Epidermal melanocyte (primary cell): ENCODE data around the gene MTA1.

ENCODE experiments used
- DNase-seq: peaks from one replicate; pipeline ENCODE4 v3.0.0; 2011; ENCODE audit warnings: low spot score; ENCODE audit not compliant: insufficient read length

Gene MTA1

DNA sequence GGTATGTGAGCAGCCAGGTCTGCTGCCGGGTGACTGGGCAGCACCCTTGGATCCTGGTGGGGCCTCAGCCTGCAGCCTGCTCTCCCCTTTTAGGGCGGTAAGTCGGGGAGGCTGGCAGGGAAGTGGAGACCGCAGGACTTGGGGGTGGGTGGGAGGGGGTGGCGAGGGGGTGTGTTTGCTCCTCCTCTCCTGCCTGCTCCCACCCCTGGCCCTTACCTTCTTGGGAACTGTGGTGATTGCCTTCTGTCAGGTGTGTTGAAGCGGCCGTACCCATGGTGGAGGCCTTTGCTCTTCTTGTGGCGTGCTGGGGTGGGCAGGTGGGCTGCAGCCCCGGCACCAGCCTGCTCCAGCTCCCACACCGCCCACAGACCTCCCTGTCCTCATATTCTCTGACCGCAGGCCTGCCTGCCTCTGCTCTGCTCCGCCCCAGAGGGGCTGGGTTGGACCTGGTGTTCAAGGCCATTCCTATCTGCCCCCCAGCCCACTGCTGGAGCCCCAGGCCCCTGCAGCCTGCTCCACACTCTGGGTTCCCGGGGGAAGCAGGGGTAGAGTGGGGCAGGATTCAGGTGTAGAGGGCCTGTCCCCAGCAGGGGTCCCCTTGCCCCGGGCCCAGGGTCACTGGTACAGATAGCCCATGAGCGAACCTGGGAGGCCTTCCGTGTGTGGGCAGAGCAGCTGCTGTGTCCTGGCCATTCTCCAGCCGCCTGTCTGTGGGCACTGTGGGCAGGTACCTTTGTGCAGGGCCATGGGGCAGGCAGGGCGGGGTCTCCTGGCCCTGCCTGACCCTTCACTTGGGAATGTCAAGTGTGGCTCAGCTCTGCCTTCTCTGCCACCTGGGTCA, 76.6 kb downstream of the MTA1 start:
- no peak for DNase-seq

- no peak for DNase-seq
Measured at GRCh38 chr14:105496831-105497591, 77.4 kb downstream of the MTA1 start.

DNA sequence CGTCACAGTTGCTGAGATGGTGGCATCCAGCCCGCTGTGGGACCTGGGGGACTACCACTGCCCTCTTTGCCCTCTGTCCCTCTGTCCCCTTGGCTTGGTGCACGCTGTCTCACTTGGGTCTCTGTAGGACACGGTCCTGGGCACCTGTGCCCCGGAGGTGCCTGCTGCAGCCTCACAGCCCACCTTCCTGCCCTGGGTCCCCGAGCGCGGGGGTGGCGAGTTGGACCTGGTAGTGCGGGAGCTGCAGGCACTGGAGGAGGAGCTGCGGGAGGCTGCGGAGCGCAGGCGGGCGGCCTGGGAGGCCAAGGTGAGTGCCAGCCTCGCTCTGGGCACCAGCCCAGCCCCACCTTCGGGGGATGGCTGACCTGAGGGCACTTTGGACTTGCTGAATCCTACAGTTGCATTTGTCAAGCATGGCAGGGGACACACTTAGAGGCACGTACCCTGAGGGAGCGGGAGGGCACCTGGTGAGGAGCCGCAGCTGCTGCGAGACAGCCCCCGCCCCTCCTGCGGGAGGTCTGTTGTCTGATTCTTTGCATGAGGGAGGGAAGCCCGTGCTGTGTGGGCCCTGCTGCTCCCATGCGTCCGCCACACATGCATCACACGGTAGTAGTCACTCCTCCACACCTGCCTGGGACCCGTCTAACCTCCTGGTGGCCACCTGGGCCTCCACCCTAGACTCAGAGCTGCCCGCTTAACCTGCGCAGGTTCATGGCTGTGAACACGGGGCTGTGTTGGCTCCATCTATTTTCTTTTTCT, 78.2 kb downstream of the MTA1 start:
- no peak for DNase-seq

DNA sequence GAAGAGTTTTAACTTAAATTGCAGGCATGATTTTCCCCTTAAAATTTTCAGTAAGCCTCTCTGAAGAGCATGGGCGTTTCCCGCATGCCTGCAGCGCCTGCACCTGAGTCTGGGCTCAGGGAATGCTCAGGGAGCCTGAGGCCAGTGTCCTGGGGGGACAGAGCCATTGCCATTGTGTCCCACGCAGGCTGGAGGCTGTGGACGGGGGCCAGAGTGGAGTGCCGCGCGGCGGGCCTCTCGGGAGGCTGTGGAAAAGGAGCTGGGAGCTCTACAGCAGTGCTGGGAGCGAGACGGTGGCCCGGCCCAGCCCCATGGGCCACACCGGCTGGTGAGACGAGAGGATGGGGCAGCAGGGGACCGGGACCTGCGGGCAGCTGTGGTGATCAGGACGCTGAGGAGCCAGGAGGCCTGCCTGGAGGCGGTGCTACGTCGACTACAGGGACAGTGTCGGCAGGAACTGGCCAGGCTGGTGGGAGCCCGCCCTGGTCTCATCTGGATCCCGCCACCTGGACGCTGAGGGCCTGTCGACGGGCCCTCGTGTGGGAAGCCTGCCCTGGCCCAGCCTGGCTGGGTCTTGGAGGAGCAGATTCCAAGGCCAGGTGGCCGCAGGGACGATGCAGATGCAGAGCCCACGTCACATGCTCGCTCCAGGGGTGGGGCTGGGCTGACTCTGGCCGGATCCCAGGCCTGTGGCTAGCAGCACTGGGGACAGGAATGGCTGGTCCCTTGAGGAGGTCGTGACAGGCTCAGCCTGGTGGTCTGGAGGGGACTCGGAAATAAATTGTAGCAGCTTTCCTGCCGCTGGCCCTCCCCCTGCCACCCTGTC, 79.0 kb downstream of the MTA1 start:
- DNase-seq = no peak

DNA sequence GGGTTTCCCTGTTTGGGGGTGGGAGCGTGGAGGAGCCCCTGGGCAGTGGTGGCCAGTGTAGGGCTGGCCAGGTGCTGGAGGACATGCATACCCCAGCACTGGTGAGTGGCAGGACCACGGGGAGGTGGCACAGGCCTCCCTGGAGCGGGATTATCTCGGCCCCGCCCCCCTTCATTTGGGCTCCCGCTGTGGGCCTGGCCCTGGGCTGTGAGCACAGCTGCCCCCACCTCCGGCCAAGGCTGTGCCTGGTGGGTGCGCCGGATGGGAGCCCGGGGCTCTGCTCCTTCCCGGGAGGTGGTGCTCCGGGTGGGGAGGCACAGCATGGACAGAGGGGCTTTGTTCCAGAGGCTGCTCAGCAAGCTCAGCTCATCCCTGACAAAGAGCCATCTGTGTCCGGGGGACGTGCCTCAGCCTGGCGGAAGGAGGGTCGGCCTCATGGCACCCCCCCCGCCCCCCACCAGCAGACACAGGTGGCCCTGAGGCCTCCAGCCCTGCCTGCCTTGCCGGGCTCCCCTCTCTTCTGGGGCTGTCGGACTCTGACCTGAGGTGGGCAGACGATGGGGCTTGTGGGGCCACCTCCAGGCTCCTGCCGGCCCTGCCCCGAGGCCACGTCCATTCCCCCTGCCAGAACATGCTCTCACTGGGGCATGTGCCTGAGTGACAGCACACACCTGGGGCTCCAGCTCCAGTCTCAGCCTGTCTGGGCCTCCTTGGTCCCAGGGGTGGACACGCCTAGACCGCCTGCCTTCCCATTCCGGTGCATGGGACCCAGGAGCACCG, 79.8 kb downstream of the MTA1 start:
- DNase-seq = peak; percentile 98

GRCh38 chr14:105500036-105500725, 80.6 kb downstream of the MTA1 start:
- no peak for DNase-seq

DNA sequence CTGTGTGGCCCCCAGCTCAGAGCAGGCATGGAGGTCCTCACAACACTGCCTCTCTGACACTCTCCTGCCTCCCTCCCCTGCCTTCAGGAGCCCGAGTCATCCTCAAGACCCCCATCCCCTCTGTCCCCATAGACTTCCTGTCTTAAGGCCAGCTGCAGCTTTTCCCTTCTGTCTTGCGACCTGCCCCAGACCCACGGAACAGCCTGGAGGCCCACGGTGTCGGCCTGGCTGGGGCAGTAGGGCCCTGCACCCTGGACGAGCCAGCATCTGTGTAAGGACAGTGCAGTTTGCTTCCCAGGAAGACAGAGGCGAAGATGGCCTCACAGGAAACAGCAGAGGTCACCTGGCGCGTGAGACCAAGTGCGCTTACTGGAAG, 81.1 kb downstream of the MTA1 start:
- DNase-seq = no peak

- no peak for DNase-seq
Measured at GRCh38 chr14:105501504-105502291, 82.1 kb downstream of the MTA1 start.

GRCh38 chr14:105502446-105503295, 83.0 kb downstream of the MTA1 start:
- no peak for DNase-seq

DNA sequence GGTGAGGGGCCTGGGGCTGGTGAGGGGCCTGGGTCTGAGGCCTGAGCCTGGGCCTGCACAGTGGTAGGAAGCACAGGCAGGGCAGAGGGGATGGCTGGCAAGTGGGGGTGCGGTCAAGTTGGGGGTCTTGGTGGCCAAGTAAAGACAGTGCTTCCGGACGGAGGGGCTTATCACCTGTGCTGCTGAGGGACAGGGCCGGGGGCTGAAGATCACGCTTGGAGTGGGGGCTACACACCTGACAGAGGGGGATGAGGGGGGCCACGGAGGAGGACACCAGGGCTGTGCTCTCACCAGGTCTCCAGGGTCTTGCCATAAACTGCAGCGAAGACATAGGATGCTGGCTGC, 83.6 kb downstream of the MTA1 start:
- DNase-seq = no peak

DNA sequence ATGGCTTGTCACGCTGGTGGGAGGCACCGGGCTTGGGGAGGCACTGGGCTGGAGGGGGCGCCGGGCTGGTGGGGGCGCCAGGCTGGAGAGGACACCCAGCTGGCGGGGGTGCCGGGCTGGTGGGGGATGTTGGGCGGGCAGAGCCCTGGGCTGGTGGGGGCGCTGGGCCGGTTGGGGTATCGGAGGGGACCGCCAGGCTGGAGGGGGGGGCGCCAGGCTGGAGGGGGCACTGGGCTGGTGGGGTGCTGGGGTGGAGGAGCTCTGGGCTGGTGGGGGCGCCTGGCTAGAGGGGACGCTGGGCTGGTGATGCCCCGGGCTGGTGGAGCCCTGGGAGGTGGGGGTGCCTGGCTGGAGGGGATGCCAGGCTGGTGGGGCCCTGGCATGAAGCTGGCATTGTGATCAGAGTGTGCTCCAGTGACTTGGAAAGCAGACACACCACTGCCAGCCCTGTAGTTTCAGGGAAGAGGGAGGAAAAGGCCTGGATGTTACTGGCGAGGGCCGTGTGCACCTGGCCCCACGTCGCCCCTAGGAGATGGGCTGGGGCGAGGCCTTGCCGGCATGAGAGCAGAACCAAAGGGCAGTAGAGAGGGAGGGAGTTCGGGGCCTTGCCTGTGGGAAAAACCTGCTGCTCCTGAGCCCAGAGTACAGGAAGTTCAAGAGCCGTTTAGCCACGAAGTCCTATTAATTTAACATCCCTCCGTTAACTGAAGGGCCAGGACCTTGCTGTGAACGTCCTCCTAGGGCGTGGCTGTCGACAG, 84.5 kb downstream of the MTA1 start:
- DNase-seq = no peak

DNA sequence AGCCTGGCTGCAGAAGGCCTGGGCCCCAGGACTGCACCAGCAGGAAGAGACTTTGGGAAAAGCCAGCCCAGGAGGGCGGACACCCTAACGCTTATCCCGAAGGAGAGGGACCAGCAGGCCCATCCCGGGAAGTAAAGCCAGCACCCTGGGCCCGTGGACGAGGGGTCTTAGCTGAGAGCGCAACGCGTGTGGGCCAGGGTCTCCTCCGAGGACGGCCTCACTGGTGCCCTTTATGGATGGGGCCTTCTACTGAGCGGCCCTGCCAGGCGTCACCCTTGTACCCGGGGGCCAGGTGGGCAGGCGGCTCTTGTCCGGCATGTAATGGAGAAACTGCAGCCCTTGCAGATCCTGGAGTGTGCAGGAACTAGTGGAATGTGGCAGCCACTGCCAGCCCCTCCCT, 85.5 kb downstream of the MTA1 start:
- no peak for DNase-seq

GRCh38 chr14:105507247-105507646, 87.6 kb downstream of the MTA1 start:
- DNase-seq = no peak

GRCh38 chr14:105508069-105508468, 88.4 kb downstream of the MTA1 start:
- no peak for DNase-seq

GRCh38 chr14:105508601-105509000, 89.0 kb downstream of the MTA1 start:
- DNase-seq = no peak

GRCh38 chr14:105517096-105517495, 97.5 kb downstream of the MTA1 start:
- no peak for DNase-seq

DNA sequence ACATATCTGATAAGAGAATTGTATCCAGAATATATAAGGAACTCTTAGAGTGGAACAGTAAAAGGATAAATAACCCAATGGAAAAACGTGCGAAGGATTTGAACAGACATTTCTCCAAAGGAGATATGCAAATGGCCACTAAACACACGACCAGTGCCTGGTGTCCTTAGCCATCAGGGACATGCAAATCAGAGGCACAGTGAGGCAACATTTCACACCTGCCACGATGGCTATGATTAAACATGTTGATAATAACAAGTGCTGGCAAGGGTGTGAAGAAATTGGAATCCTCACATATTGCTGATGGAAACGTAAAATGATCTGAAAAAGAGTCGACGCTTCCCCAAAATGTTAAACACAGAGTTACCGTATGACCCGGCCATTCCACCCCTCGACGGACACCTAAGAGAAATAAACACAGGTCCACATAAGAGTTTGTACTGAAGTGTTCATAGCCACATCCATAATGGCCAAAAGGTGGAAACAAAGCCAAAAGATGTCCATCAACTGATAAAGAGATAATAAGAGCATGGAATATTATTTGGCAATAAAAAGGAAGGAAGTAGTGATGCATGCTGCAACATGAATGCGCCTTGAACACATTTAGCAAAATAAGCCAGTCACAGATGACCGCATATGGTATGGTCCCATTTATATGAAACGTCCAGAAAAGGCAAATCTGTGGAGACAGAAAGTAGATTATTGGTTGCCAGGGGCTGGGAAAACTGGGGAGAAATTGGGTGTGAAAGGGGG, 100.5 kb downstream of the MTA1 start:
- no peak for DNase-seq
